BLaER1 (cell line): ENCODE results near the gene ADAD2.

Source experiments
- H3K27ac ChIP-seq: shearing (Covaris generic); formaldehyde crosslinking; 2 replicates; pipeline ENCODE4 v1.8.1; 2022
- H3K27me3 ChIP-seq: shearing (Covaris generic); formaldehyde crosslinking; 2 replicates; pipeline ENCODE4 v1.8.1; 2022
- H3K36me3 ChIP-seq: shearing (Covaris generic); formaldehyde crosslinking; 2 replicates; pipeline ENCODE4 v1.8.1; 2022
- H3K4me1 ChIP-seq: shearing (Covaris generic); formaldehyde crosslinking; 2 replicates; pipeline ENCODE4 v1.8.1; 2022
- H3K4me2 ChIP-seq: shearing (Covaris generic); formaldehyde crosslinking; 2 replicates; pipeline ENCODE4 v1.8.1; 2022
- H3K4me3 ChIP-seq: shearing (Covaris generic); formaldehyde crosslinking; 2 replicates; pipeline ENCODE4 v1.8.1; 2022
- H3K9ac ChIP-seq: shearing (Covaris generic); formaldehyde crosslinking; 2 replicates; pipeline ENCODE4 v1.8.1; 2022
- H3K9me3 ChIP-seq: shearing (Covaris generic); formaldehyde crosslinking; 2 replicates; pipeline ENCODE4 v1.8.1; 2022
- H4K20me1 ChIP-seq: shearing (Covaris generic); formaldehyde crosslinking; 2 replicates; pipeline ENCODE4 v1.8.1; 2022
- Cebpa-rat ChIP-seq: shearing (Covaris generic); IDR thresholded peaks from 2 replicates; pipeline ENCODE4 v1.8.1; 2022

The ADAD2 gene

DNA sequence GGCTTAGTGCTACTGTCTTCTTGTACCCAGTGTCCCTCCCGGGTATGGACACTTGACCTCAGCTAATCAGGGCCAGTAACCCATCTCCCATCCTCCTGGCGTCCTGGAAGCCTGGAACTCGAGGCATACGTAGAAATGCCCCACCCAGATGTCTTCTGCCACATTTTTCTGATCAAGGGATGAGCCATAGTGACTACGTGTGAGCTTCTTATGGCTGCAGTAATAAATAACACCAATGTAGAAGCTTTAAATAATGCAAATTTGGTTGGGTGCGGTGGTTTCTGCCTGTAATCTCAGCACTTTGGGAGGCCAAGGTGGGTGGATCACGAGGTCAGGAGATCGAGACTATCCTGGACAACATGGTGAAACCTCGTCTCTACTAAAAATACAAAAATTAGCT lies 51.9 kb downstream of the ADAD2 start:
- Histone ChIP-seq H3K9me3 (no peaks in the 10 kb centered on the region), H3K27me3 (no peaks in the 10 kb centered on the region), H3K9ac (no peak overlapping the region), H3K27ac (no peak overlapping the region), H3K36me3 (no peaks in the 10 kb centered on the region), H3K4me2 (no peak overlapping the region), H4K20me1 (0 out of 2 replicates have a peak, but pooled peaks cover 6% of the 10 kb centered on the region), H3K4me3 (no peak overlapping the region), H3K4me1 (peaks cover 28% of the 10 kb centered on the region)
- no peak for TF ChIP-seq Cebpa-rat

DNA sequence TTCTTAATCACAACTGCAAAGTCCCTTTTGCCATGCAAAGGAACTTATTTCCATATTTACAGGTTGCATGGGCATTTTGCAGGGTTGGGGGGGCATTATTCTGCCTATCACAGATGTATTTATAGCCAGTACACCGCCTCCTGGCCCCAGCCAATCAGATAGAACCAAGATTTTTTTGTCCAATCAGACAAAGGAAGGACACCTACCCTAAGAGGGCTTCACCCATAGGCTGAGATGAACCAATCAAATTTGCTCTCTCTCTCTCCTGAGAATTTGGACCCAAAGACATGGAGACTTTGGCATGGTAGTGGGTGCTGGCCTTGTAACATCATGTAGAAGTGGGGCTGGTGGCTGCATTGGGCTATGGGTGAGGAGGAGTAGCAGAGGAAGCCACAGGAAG lies 52.8 kb downstream of the ADAD2 start:
- H3K9ac ChIP-seq = no peak overlapping the region
- no peak overlapping the region for H3K4me2 ChIP-seq
- H3K4me1 ChIP-seq = peaks cover 28% of the 10 kb centered on the region
- H3K27me3 ChIP-seq = no peaks in the 10 kb centered on the region
- no peaks in the 10 kb centered on the region for H3K9me3 ChIP-seq
- H3K4me3 ChIP-seq = no peak overlapping the region
- no peak for TF ChIP-seq Cebpa-rat
- H3K36me3 ChIP-seq = no peaks in the 10 kb centered on the region
- 0 out of 2 replicates have a peak, but pooled peaks cover 6% of the 10 kb centered on the region for H4K20me1 ChIP-seq
- no peak overlapping the region for H3K27ac ChIP-seq

DNA sequence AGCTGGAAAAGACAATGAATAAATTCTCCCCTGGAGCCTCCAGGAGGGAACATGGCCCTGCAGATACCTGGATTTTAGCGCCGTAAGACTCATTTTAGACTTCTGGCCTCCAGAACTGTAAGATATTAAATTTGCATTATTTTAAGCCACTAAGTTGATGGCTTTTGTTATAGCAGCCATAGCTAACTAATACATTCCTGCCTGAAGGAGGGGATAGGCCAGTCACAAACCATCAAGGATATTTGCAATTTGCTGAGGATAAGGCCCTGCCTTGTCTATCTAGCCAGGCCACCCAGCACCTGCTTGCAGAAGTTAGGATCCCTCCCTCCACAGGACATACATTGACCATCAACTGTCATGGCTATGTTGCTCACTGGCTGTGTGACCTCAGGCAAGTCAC lies 53.8 kb downstream of the ADAD2 start:
- Histone ChIP-seq H3K27ac (no peak overlapping the region), H4K20me1 (0 out of 2 replicates have a peak, but pooled peaks cover 5% of the 10 kb centered on the region), H3K4me2 (no peak overlapping the region), H3K9me3 (no peaks in the 10 kb centered on the region), H3K4me3 (no peak overlapping the region), H3K4me1 (peaks cover 22% of the 10 kb centered on the region), H3K9ac (no peak overlapping the region), H3K36me3 (no peaks in the 10 kb centered on the region), H3K27me3 (no peaks in the 10 kb centered on the region)
- no peak for TF ChIP-seq Cebpa-rat

- Histone ChIP-seq H3K4me1 (peaks cover 21% of the 10 kb centered on the region), H3K9me3 (no peaks in the 10 kb centered on the region), H3K4me3 (no peak overlapping the region), H3K36me3 (no peaks in the 10 kb centered on the region), H3K27ac (no peak overlapping the region), H3K4me2 (no peak overlapping the region), H4K20me1 (no peaks in the 10 kb centered on the region), H3K9ac (no peak overlapping the region), H3K27me3 (no peaks in the 10 kb centered on the region)
- TF ChIP-seq Cebpa-rat = no peak
Observed at GRCh38 chr16:84245956-84246678, 55.2 kb downstream of the ADAD2 start.

DNA sequence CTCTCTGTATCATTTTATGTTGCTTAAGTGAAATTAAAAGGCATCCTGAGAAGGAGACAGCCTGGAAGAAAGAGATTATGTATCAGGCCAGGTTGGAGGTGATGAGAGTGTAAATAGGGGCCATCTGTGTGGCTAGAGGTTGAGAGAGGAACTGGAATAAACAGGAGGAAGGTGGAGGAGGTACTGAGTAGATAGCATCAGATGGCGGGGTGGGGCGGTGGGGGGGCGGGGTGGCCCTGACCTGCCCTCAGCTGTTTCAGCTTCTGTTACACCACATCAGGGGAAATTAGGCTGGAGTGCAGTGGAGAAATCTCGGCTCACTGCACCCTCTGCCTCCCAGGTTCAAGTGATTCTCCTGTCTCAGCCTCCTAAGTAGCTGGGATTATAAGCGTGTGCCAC lies 55.7 kb downstream of the ADAD2 start:
- H3K27ac ChIP-seq = no peak overlapping the region
- no peak overlapping the region for H3K4me3 ChIP-seq
- no peaks in the 10 kb centered on the region for H3K9me3 ChIP-seq
- H4K20me1 ChIP-seq = no peaks in the 10 kb centered on the region
- no peaks in the 10 kb centered on the region for H3K36me3 ChIP-seq
- no peak for TF ChIP-seq Cebpa-rat
- H3K4me1 ChIP-seq = peaks cover 15% of the 10 kb centered on the region
- no peaks in the 10 kb centered on the region for H3K27me3 ChIP-seq
- no peak overlapping the region for H3K9ac ChIP-seq
- H3K4me2 ChIP-seq = no peak overlapping the region
